ENCODE results near the gene NPTX1.

The NPTX1 gene

DNA sequence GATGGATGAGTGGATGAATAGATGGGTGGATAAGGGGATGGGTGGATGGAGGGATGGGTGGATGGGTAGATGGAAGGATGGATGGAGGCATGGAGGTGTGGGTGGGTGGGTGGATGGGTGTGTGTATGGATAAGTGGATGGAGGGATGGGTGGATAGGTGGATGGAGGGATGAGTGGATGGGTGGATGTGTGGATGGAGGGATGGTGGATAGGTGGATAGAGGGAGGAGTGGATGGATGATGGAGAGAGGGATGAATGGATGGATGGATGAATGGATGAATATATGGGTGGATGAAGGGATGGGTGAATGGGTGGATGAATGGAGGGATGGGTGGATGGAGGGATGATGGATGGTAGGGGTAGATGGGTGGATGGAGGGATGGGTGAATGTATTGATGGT, 27.5 kb upstream of the NPTX1 start:
- no peak for DNase-seq (ENCODE audit: low read depth in 2 of 2)

DNA sequence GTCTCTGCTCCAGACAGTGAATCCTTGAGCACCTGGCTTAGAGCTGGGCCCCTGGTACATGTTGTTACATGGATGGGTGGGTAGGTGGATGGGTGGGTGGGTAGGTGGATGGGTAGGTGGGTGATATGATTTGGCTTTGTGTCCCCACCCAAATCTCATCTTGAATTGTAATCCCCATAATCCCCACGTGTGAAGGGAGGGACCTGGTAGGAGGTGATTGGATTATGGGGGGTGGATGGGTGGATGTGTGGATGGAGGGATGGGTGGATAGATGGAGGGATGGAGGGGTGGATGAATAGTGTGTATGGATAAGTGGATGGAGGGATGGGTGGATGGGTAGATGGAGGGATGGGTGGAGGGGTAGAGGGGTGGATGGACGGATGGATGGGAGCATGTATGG, 26.6 kb upstream of the NPTX1 start:
- no peak for DNase-seq (ENCODE audit: low read depth in 2 of 2)

DNA sequence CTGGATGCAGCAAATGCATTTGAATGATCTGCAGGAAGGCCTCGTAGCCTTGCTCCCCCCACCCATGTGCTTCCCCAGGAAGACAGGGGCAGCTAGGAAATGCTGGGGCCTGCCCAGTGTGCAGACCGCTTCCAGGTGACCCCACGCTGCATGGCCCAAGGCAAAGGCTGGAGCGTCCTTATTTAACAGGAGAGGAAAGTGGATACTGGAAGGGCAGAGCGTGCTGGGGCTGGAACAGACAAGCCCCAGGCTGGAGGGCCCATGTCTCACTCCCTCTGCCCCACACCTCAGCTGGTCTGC, 26.1 kb upstream of the NPTX1 start:
- no peak for DNase-seq (ENCODE audit: low read depth in 2 of 2)

DNA sequence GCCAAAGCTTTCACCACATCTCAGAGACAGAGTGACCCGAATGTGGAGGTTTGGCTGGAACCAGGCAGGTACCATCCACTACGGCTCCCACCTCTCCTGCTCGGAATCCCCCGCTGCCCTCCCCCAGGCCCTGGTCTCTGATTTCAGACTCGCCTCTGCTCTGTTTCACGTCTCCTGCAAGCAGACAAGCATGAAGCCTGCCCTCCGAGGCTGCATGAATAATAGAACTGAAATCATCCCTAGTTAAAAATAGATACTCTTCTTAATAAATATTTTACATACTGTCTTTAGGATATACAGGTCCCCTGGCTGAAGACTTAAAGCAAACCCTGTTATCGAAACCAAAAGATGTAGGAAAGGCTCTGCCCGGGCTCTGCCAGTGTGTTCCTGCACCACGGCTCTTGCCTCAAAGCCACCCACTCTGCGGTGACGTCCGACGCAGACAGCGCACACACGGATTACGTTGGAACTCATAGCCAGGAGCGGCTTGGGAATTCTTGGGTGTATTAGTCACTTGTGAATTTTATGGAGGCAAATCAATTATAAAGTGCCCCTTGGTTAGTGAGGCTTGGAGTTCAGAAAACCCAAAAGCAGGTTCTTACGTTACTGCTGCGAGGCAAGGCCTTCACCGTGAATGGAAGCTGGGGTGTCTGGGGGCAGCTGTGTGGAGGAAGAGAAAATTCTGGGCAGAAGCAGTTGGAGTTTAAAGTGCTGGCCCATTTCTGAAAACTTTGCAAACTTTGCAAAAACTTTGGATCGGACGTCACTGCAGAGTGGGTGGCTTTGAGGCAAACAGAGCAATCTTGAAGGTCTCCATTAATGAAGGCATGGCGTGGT, 25.6 kb upstream of the NPTX1 start:
- no peak for DNase-seq (ENCODE audit: low read depth in 2 of 2)

DNA sequence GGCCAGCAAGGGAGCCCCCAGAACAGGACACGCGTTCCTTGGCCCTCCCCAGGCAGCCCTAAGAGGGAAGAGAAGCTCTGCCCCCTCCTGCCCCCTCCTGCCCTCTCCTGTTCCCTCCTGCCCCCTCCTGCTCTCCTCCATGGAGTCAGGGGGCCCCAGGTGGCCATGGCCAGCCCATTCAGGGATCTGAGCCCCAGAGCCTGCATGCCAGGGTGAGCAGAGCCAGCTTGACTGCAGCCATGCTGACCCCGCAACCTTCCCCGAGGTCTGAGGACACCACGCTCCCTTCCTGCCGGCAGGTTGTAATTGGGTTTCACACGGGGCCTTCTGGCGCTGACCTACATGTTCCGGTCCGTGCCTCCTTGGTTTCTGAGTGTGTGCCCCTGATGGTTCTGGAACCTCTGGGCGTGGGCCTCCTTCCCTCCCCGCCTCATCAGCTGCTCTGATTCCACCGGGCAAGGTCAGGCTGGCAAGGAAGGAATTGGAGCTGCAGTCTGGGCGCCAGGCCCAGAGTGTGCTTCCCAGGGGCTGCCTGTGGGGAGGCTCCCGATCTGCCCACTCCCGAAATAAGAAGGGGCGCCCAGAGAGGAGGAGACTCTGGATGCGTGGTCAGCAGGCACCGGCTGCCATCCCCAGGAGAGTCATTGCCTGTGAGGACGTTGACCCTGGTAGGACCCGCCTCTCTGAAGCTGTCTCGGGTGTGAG, 23.7 kb upstream of the NPTX1 start:
- DNase-seq (ENCODE audit: low read depth in 2 of 2) = no peak

DNA sequence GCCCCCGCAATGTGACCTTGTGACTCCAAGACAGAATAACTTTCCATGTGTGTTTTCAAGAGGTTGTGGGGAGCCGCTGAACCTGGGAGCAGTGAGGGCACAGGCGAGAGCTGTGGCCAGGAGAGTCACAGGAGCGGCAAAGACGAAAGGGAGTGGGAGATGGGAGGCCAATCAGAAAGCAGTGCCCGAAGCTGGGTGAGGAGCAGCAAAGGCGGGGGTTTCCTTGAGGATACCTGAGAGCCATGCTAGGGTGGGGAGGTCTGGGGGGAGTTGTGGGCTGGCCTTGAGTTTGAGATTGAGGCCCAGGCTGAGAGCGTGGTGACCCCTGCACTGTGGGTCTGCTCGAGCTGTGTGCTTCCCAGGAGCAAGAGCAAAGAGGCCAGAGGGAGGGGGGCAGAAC, 23.2 kb upstream of the NPTX1 start:
- DNase-seq (ENCODE audit: low read depth in 2 of 2) = no peak

DNA sequence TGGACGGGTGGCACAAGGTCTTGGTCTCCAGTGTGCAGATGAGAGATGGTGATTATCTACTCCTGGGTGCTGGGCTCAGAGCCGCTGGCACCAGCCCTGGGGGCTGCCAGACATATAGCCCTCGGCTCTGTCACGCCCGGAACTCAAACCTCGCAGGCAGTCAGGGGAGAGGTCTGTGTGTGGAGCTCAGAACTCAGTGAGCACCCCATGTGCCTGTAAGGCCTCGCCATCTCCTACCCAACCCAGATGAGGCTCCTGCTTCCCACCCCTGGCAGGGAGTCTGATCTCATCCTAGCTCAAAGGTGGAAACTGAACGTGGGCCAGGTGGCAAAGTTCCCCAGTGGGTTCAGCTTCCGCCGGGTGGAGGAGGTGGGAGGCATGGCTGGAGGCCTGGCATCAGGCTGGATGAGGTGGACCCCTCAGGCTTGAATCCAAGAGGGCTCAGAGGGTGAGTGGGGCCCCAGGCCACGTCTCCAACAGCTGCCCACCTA, 22.6 kb upstream of the NPTX1 start:
- DNase-seq (ENCODE audit: low read depth in 2 of 2) = no peak

DNA sequence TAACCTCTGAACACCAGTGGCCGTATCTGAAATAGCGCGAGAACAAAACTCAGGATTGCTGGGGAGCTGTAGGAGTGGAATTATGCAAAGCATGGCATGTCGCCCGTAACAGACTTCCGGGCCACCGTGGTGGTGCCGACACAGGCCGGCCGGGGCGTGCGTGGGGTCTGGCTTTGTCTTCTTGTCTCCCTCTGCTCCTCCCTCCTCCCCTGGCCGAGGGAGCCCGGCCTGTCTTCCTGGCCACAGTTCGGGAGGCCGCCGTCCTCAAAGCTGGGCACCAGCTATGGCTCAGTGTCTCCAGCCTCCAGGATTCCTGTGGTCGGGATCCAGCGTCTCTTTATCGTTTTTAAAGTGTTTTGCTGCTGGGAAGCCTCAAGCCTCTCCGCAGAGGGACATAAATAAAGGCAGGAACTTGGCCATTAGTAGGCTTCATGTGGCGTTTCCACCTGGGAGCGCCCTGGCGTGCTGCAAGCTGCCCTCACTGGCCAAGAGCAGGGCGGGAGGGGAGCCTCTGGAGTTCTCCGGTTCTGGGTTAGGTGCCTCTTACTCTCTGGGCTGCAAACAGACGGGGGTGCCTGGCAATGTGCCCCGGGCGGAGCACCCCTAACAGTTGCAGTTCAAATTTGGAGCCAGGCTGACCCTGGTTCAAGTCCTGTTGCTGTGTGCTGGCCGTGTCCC, 22.0 kb upstream of the NPTX1 start:
- DNase-seq (ENCODE audit: low read depth in 2 of 2) = no peak

DNA sequence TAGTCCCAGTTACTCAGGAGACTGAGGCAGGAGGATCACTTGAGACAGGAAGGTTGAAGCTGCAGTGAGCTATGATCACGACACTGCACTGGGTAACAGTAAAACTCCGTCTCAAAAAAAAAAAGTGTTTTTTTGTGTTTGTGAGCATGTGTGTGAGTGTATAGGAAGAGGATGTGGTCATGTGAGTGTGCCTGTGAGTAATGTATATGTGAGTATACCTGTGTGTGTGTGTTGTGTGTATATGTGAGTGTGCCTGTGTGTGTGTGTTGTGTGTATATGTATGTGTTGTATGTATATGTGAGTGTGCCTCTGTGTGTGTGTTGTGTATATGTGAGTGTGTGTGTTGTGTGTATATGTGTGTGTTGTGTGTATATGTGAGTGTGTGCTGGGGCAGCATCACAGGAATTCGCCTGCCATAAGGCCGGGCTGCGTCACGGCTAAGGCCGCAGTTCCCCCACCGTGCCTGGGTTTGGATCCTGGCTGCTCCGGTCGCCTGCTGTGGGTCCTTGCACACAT, 21.4 kb upstream of the NPTX1 start:
- no peak for DNase-seq (ENCODE audit: low read depth in 2 of 2)

DNA sequence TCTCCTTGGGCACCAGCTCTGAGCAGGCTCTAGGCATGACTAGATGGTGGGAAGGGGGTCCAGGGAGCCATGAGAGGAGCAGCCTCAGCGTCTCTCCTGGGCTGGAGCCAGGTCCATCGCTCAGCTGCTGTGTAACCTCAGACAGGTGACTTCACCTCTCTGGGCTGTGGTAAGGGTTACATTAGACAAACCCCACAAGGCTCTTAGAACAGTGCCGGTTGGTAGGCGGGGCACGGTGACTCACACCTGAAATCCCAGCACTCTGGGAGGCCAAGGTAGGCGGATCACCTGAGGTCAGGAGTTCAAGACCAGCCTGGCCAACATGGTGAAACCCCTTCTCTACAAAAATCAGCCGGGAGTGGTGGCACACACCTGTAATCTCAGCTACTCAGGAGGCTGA, 18.1 kb upstream of the NPTX1 start:
- no peak for DNase-seq (ENCODE audit: low read depth in 2 of 2)

DNA sequence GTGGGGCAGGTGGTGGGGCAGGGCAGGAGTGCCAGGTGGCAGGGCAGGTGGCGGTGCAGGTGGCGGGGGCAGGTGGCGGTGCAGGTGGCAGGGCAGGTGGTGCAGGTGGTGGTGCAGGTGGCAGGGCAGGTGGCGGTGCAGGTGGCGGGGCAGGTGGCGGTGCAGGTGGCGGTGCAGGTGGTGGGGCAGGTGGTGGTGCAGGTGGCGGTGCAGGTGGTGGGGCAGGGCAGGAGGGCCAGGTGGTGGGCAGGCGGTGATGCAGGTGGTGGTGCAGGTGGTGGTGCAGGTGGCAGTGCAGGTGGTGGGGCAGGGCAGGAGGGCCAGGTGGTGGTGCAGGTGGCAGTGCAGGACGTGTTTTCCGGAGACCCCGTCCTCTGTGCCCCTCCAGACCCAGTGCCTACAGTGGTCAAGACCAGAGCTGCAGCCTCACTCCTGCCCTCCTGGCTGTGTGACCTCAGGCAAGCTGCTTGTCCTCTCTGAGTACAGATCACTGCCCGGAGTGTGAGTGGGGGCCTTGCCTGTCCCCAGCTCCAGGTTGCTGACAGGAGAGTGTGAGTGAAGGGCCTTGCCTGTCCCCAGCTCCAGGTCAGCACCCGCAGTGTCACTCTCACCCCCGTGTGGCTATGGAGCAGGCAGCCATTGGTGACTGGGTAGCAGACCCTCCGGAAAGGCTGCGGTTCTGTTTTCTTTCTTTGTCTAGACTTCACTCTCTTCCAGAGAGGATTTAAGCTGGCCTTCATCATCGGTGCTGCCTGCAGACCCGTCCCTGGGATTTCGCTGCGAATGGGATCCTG, 16.1 kb upstream of the NPTX1 start:
- no peak for DNase-seq (ENCODE audit: low read depth in 2 of 2)

DNA sequence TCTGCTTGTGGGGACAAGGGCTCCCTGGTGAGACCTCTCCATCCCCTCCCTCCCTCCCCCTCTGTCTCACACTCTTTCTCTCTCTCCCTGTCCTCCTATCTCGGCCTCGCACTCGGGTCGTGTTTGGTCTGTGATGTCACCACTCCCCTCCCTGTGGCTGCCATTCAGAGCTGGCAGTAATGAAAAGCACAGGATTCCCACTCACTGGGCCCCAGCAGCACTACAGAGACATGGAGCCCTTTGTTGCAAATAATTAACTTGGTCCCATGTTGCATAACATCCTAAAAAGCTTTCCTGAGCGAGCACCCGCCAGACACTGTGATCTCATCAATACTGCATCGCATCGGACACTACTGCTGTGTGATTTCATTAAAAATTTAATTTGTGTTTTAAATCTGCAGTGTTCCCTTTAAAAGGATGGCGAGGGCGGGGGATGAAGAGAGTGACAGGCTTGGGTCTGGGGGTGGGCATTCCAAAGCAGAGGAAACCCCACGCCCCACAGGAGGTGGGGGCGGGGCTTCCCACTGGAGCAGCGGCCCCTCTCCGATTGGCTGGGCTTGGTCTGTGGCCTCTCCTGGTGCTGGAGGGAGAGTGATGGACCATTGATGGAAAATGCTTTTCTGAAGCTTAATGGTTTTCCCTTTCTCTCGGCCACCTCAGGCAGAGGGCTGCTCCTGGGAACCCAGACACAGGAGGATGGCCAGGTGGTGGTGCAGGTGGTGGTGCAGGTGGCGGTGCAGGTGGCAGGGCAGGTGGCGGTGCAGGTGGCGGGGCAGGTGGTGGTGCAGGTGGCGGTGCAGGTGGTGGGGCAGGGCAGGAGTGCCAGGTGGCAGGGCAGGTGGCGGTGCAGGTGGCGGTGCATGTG, 15.3 kb upstream of the NPTX1 start:
- no peak for DNase-seq (ENCODE audit: low read depth in 2 of 2)

DNA sequence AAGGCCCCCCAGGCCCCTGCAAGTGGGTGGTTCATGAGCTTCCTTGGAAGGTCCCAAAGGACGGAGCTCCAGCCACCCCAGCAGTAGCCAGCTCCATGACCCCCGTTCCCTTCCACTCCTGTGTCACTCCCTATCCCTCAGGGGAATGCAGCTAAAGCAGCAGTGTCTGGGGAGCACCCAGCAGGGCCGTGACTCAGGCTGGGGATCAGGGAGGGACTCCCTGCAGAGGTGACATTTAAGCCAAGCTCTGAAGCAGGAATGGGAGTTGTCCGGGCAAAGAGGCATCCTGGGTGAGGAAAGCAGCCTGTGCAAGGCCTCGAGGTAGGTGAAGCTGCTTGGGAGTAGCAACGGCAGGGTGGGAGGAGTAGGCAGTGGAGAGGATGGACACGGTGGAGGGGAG, 11.1 kb upstream of the NPTX1 start:
- no peak for DNase-seq (ENCODE audit: low read depth in 2 of 2)

DNA sequence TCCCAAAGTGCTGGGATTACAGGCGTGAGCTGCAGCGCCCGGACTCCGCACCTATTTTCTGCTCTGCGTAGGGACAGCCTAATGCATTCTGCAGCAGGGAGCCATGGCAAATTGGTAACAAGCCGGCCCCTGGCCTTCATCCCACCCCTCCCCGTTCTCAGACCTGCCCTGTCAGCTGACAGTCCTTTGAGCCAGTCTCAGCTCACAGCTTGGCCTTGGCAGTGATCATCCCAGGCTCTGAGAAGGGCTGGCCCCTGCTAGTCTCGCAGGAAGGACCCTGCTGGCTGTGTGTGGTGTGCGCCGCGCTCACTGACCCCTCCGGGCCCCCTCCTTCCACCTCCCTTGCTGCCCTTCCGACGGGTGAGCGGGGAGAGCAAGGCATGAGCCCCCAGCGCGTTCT, 10.3 kb upstream of the NPTX1 start:
- DNase-seq (ENCODE audit: low read depth in 2 of 2) = no peak

DNA sequence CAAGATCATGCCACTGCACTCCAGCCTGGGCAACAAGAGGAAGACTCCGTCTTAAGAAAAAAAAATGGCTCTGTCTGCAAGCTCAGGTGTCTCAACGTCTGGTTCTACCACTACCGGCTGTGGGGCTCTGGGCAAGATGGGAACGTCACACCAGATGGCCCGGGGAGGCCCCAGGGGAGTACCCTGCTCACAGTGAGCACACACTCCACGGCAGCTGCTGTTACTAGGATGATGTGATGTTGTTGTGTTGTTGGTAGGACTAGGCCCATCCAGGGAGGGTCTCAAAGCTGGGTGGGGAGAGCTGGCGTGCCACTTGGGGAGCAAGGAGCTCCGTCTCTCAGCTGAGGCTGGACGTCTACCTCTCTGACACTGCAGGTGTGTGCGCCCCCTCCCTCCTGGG, 9.4 kb upstream of the NPTX1 start:
- DNase-seq (ENCODE audit: low read depth in 2 of 2) = no peak

DNA sequence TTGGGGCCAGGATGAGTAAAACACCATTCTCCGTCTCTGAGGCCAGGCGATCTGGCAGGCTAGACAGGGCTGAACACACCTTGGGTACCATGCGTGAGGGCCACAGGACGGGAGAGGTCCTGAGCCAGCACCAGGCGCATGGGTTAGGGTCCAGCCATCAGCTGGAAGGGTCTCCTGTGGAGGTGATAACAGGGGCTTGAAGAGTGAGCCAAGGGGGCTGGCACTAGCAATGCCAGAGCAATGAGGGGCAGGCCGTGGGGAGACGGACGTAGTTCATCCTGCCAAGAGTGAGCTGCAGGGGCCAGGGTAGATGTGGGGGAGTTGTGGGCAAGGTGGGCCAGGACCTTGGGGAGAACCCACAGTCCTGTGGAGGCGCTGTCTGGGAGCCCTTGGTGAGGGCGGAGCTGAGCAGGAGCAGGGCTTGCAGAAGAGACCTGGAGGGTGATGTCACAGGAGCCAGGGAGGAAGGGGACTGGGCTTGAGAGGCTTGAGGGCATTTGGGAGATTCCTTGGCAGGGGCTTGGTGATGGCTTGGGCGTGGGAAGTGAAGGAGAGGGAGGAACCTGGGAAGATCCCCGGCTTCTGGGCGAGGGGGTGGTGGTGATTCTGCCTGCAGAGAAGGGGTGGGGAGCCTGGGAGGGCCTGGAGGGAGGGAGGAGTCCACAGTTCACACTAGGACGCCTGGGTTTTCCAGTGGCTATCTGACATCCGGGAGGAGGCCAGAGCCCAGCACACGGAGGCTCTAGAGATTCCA, 6.3 kb upstream of the NPTX1 start:
- no peak for DNase-seq (ENCODE audit: low read depth in 2 of 2)

DNA sequence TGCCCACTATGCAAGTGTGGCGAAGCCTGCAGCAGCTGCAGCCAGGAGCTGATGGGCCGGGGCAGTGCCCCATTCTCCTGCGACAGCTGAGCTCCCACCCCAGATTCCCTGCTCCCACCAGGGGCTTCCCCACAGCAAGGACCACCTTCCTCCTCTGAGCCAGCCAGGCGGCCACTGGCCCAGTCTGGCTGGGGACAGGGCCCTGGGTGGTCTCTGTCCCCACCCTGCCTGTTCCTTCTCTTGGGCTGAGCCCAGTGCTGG, 5.6 kb upstream of the NPTX1 start:
- no peak for DNase-seq (ENCODE audit: low read depth in 2 of 2)

DNA sequence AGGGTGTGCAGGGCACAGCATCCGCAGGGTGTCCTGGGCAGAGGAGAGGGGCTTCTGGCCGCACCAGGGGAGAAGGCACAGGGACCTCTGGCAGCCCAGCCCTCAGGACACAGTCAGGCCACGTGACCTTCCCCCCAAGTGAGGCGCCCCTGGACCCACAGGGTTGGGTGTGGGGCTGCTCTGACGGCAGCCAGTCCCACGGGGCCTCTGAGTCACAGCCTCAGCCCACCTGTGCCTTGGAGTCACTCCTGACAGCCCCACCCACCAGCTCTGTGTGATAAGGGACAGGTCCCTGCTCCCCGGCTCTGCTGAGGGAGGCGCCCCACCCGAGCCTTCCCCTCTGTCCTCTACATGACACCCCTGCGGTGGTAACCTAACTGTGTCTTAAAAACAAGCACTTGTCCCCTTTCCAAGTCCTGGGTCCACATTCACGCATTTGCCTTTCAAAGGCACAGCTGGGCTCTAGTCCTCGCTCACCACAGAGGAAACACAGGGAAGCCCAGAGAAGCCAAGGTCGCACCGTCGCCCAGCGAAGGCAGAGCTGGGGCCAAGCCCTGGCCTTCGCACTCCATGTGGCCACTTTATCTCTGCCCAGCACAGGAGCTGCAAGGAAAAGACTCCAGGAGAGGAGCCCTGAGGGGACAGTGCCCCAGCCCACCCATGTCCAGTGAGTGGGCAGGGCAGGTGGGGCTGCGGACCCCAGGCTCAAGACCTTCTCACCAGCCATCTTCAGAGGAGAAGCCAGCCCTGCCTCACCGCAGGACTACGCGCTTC, 5.1 kb upstream of the NPTX1 start:
- DNase-seq (ENCODE audit: low read depth in 2 of 2) = no peak

DNA sequence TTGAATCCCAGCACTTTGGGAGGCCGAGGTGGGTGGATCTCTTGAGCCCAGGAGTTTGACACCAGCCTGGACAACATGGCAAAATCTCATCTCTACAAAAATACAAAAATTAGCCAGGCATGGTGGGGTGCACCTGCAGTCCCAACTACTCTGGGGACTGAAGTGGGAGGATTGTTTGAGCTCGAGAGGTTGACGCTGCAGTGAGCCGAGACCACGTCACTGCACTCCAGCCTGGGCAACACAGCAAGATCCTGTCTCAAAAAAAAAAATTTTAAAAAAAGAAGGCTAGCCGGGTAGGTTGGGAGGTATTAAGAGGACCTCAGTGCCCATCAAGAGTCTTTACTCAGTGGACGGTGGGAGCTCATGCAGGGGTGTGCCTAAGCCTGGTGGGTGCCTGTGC, 3.8 kb upstream of the NPTX1 start:
- no peak for DNase-seq (ENCODE audit: low read depth in 2 of 2)

DNA sequence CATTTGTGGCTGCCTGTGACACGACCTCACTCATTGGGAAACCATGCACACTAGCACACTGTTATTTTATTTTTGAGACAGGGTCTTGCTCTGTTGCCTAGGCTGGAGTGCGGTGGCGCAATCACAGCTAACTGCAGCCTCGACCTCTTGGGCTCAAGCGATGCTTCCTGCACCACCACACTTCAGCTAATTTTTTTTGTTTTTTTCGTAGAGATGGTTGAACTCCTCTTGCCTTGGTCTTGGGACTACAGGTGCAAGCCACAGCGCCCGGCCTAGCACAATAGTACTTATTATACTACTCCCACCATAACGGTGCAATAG, 2.8 kb upstream of the NPTX1 start:
- no peak for DNase-seq (ENCODE audit: low read depth in 2 of 2)

All from stimulated activated CD4-positive, alpha-beta T cell treated with anti-CD3 and anti-CD28 coated beads, Interleukin-12 subunit alpha, Interleukin-12 subunit beta, amount 100 ng/mL, for 24 hours (primary cell).